Retinal pigment epithelial cell (primary cell): Measurements from ENCODE around the gene NLK.
"Not testable (repeated sequence)": the region's sequence is repeated elsewhere in the genome, so short reads cannot be mapped to it uniquely, and the experiment has no call there.

ENCODE experiments used
- DNase-seq: peaks from one replicate; pipeline ENCODE4 v3.0.0-alpha.2; 2010; ENCODE audit warnings: low read depth
- H3K4me3 ChIP-seq: 2 replicates; pipeline ENCODE4 v1.5.1; 2011; ENCODE audit warnings: mild to moderate bottlenecking, low read length, control low read depth, moderate library complexity
- TF ChIP-seq, protein P1 (sequence below): conservative IDR thresholded peaks from 2 replicates; pipeline ENCODE4 v1.5.1; 2011; ENCODE audit warnings: low read depth, low read length, control low read depth, inconsistent platforms

The NLK gene

DNA sequence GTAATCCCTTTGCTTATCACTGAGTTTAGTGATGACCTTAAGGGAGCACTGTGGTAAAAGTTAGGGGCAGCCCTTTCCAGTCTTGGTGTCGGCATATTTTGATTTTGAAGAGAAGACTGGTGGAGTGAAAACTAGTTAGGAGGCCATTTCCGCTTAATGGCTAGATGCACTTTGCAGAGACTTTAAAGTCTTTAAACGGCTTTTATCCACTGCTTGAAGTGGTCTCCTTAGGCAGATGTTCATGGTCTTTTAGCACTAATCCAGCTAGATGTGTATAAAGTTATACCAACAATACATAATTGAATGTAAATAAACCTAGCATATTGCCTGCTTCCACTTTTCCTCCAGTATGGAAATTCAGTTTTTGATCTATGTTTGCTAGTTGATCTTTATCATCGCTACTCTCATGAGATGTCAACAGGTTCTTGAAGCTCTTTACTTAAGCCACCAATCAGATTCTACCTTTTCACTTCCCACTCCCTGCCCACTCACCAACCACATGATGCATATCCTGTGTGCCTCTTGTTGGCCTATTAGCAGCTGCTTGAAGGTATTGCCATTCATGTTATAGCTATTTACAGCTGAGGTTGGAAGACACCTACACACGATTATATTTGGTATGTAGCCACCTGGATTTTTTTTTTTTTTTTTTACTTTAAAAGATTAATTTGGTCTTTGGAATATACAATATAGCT lies 132.0 kb downstream of the NLK start:
- TF ChIP-seq, protein P1, sequence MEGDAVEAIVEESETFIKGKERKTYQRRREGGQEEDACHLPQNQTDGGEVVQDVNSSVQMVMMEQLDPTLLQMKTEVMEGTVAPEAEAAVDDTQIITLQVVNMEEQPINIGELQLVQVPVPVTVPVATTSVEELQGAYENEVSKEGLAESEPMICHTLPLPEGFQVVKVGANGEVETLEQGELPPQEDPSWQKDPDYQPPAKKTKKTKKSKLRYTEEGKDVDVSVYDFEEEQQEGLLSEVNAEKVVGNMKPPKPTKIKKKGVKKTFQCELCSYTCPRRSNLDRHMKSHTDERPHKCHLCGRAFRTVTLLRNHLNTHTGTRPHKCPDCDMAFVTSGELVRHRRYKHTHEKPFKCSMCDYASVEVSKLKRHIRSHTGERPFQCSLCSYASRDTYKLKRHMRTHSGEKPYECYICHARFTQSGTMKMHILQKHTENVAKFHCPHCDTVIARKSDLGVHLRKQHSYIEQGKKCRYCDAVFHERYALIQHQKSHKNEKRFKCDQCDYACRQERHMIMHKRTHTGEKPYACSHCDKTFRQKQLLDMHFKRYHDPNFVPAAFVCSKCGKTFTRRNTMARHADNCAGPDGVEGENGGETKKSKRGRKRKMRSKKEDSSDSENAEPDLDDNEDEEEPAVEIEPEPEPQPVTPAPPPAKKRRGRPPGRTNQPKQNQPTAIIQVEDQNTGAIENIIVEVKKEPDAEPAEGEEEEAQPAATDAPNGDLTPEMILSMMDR: no peak
- no peak for DNase-seq
- H3K4me3 ChIP-seq: no peak overlapping the region

DNA sequence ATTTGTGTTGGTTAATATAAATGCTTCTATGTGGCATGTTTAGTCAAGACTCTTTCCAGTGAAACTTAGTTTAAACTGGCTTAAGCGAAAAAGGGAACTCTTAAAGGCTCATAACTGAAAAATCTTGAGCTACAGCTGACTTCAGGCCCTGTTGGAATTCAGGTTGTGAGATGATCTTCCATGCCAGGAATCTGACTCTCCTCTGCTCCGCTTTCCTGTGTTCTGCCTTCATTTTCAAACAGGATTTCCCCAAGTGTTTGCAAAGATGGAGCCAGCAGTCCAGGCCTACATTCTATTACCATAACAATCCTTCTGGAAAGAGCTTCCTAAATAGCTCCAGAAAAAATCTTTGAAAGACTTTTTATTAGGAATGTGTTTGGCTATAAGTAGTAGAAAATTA lies 134.9 kb downstream of the NLK start:
- TF ChIP-seq, protein P1: no peak
- H3K4me3 ChIP-seq: no peak overlapping the region
- DNase-seq: no peak

DNA sequence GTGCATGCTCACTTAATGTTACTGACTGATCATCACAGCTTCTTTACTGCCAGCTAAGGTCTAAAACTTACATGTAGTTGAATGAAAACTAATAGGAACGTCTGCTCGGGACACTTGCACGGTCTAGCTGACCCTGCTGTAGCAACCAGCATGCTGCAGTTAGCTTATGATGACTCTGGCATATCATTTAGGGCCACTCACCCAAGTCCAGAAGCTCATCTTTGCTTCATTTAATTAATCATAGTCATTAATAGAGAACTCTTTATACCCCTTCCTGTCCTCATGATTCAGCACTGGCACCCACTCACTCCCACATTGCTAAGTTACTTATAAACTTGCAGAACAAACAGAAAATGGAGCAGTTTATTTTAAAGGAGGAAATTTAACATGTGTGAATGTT lies 136.3 kb downstream of the NLK start:
- no peak overlapping the region for H3K4me3 ChIP-seq
- no peak for DNase-seq
- TF ChIP-seq, protein P1: no peak

DNA sequence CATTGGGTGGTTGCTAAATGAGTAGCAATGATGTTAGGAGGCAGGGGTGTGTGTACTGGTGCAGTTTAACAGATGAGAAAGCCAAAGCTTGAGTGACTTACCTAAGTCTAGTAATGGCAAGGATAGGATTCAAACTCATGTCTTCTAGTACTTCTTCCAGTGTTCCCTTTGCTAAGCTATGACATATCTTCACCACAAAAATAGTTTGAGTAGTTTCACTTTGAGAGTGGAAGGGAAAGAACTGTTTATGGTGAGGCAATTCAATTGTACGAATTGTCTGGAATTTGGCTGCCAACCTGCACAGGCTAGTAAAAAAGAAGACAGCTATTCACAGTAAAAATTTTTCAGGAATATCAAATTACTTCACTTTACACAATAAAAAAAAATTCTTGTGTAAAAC lies 138.0 kb downstream of the NLK start:
- no peak for DNase-seq
- TF ChIP-seq, protein P1: no peak
- H3K4me3 ChIP-seq: no peak overlapping the region

DNA sequence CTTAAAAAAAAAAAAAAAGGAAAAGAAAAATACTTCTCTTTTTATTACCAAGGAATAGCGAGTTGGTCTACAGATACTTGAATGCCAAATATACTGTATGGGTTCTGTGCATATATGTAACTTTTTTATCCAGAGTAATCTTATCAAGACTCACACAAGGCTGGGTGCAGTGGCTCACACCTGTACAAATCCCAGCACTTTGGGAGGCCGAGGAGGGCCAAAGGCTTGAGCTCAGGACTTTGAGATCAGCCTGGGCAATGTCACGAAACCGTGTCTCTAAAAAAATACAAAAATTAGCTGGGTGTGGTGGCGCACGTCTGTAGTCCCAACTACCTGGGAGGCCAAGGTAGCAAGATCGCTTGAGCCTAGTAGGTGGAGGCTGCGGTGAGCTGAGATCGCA lies 139.1 kb downstream of the NLK start:
- H3K4me3 ChIP-seq: no peak overlapping the region
- TF ChIP-seq, protein P1: no peak
- DNase-seq: no peak

DNA sequence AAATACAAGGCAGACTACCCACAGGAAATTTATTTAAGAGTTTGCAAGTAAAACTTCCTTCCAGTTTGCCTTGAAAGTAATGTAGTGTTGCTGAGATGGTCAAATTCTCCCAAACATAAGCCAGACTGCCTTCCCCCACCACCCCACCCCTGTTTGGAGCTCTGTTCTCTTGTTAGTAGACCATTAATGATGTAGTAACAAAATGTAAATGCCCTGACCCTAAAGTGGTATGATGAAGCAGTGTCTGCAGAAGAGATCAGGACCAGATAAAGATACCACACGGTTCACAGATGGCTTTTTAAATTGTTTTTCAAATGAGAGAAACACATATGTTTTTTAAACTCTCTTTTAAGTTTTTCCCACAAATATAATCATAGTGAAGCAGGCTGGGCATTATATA lies 140.1 kb downstream of the NLK start:
- TF ChIP-seq, protein P1: no peak
- no peak for DNase-seq
- H3K4me3 ChIP-seq: no peak overlapping the region

DNA sequence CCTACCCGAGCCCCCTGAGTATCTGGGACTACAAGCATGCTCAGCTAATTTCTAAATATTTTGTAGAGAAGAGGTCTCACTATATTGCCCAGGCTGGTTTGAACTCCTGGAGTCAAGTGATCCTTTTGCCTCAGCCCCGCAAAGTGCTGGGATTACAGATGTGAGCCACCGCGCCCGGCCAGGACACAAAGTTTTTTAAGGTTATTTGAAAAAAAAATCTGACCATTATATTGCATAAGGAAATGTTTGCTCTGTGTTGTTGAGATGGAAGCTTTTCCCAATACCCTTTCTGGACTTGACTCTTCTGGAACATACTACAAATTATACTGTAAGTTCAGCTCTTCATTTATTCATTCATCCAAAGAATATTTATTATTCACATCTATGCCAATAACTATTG lies 143.2 kb downstream of the NLK start:
- no peak for DNase-seq
- no peak overlapping the region for H3K4me3 ChIP-seq
- TF ChIP-seq, protein P1: no peak

DNA sequence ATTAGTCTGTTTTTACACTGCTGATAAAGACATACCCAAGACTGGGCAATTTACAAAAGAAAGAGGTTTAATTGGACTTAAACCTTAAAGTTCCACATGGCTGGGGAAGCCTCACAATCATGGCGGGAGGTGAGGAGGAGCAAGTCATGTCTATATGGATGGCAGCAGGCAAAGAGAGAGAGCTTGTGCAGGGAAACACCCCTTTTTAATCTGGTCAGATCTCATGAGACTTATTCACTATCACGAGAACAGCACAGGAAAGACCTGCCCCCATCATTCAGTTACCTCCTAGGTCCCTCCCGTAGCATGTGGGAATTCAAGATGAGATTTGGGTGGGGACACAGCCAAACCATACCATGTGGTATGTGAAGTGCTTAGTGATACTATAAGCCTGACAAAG lies 144.0 kb downstream of the NLK start:
- H3K4me3 ChIP-seq, DNase-seq: not testable (repeated sequence)
